Uterus (tissue), 2 donors: Measurements from ENCODE around the gene PRDM11.

Experiments
- POLR2A ChIP-seq, 2 donors: fragments of 450-650 bp; IDR thresholded peaks; one replicate each; pipeline ENCODE4 v1.6.1; 2016; ENCODE audit warnings: antibody characterized with exemption in 2 of 2, mild to moderate bottlenecking in 1 of 2, moderate library complexity in 1 of 2
- TF ChIP-seq, protein P1 (sequence below), 4 experiments: fragments of 200-600 bp in 2 of 4; fragments of 450-650 bp in 2 of 4; sonication (generic) in 2 of 4; IDR thresholded peaks; one replicate each; pipeline ENCODE4 v1.5.1; 2016 to 2019; ENCODE audit warnings: antibody characterized with exemption in 4 of 4, mild to moderate bottlenecking in 2 of 4, moderate library complexity in 1 of 4

DNA sequence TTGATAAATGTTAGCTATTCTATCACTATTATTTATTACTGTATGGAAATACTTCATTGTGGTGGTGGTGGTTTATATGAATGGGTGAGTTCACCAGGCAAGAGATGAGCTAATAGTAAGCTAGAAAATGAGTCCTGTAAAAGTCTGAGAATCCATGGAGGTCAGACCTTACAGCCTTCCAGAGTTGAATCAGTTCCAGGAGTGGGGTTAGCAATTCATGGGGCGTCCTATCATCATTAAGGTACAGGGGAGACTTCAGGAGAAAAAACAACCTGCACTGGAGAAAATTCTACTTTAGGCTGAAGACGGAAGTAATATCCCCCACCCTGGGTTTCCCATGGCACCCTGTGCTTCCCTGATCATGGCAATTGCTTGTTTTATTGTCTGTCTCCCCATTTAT lies 133.2 kb downstream of the PRDM11 start:
- TF ChIP-seq, protein P1, sequence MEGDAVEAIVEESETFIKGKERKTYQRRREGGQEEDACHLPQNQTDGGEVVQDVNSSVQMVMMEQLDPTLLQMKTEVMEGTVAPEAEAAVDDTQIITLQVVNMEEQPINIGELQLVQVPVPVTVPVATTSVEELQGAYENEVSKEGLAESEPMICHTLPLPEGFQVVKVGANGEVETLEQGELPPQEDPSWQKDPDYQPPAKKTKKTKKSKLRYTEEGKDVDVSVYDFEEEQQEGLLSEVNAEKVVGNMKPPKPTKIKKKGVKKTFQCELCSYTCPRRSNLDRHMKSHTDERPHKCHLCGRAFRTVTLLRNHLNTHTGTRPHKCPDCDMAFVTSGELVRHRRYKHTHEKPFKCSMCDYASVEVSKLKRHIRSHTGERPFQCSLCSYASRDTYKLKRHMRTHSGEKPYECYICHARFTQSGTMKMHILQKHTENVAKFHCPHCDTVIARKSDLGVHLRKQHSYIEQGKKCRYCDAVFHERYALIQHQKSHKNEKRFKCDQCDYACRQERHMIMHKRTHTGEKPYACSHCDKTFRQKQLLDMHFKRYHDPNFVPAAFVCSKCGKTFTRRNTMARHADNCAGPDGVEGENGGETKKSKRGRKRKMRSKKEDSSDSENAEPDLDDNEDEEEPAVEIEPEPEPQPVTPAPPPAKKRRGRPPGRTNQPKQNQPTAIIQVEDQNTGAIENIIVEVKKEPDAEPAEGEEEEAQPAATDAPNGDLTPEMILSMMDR (IDR thresholded peaks at IDR 0.05), result no peak
- no peak for TF ChIP-seq POLR2A (IDR thresholded peaks at IDR 0.05)
